GM18870 (cell line): ENCODE results near the gene IGFBP1.

ENCODE experiments used
- ATAC-seq: cut with Tn5 transposase; IDR thresholded peaks from one replicate; pipeline ENCODE4 v1.9.1; 2021; ENCODE audit warnings: moderate library complexity; ENCODE audit not compliant: unreplicated experiment

Gene IGFBP1

GRCh38 chr7:45901566-45901965 is 13.3 kb downstream of the IGFBP1 start:
- ATAC-seq, result no peak

- no peak for ATAC-seq
These were observed 14.5 kb downstream of the IGFBP1 start for GRCh38 chr7:45902820-45903219.

- ATAC-seq, result no peak
These were observed 21.3 kb downstream of the IGFBP1 start for GRCh38 chr7:45909561-45909960.

GRCh38 chr7:45910855-45911254 is 22.6 kb downstream of the IGFBP1 start:
- ATAC-seq, result no peak

- no peak for ATAC-seq
These were observed 23.0 kb downstream of the IGFBP1 start for GRCh38 chr7:45911311-45911710.

- no peak for ATAC-seq
These were observed 24.7 kb downstream of the IGFBP1 start for GRCh38 chr7:45912972-45913371.

GRCh38 chr7:45914911-45915310 is 26.6 kb downstream of the IGFBP1 start:
- ATAC-seq, result no peak

- ATAC-seq, result no peak
These were observed 27.3 kb downstream of the IGFBP1 start for GRCh38 chr7:45915606-45916005.

GRCh38 chr7:45917064-45917463 is 28.8 kb downstream of the IGFBP1 start:
- no peak for ATAC-seq

GRCh38 chr7:45917658-45918057 is 29.4 kb downstream of the IGFBP1 start:
- peak; percentile 55 for ATAC-seq

- no peak for ATAC-seq
These were observed 30.3 kb downstream of the IGFBP1 start for GRCh38 chr7:45918556-45918955.

GRCh38 chr7:45919231-45919784 is 31.0 kb downstream of the IGFBP1 start:
- ATAC-seq, result no peak

GRCh38 chr7:45919993-45920459 is 31.7 kb downstream of the IGFBP1 start:
- ATAC-seq, result no peak

- ATAC-seq, result no peak
These were observed 32.5 kb downstream of the IGFBP1 start, which contains the start of gene IGFBP3 for GRCh38 chr7:45920502-45921380. Gene IGFBP3, minus strand, starts transcription at chr7:45921272. Its CDS starts 132 bp downstream, at chr7:45921140.

- ATAC-seq, result no peak
These were observed 33.1 kb downstream of the IGFBP1 start for GRCh38 chr7:45921381-45921698.

GRCh38 chr7:45921699-45922519 is 33.6 kb downstream of the IGFBP1 start:
- no peak for ATAC-seq

GRCh38 chr7:45922810-45923209 is 34.5 kb downstream of the IGFBP1 start:
- ATAC-seq, result no peak

GRCh38 chr7:45923290-45923689 is 35.0 kb downstream of the IGFBP1 start:
- no peak for ATAC-seq

- no peak for ATAC-seq
These were observed 35.5 kb downstream of the IGFBP1 start for GRCh38 chr7:45923818-45924217.

GRCh38 chr7:45924283-45924682 is 36.0 kb downstream of the IGFBP1 start:
- ATAC-seq, result no peak

GRCh38 chr7:45927721-45928120 is 39.4 kb downstream of the IGFBP1 start:
- ATAC-seq, result no peak

GRCh38 chr7:45930967-45931366 is 42.7 kb downstream of the IGFBP1 start:
- ATAC-seq, result no peak
